ENCODE measurements around the gene DSG4. TPM values are rescaled to one million over a fixed set of nuclear protein-coding genes. Genes with fewer than 3 reads are reported as not detected.

Gene DSG4
- total RNA-seq, 1 experiment from 2014 or later, result 0.07 TPM

- ATAC-seq (no peak), DNase-seq (ENCODE audit: low read depth, low spot score) (no peak)
- no peak overlapping the region for H3K9ac ChIP-seq (ENCODE audit: low read length)
- no peaks in the 10 kb centered on the region for H3K4me1 ChIP-seq (ENCODE audit: control insufficient read depth in 1 of 2, insufficient read depth in 2 of 2, low read length in 2 of 2)
- H4K20me1 ChIP-seq (ENCODE audit: insufficient read depth), result no peaks in the 10 kb centered on the region
- RAD21 ChIA-PET (ENCODE audit: low non-redundant PET in 1 of 2, low total read pairs in 2 of 2, uncharacterized antibody in 2 of 2, unreplicated experiment in 2 of 2), result no interaction called here
- no peaks in the 10 kb centered on the region for H3K36me3 ChIP-seq (ENCODE audit: control insufficient read depth in 1 of 2, insufficient read depth in 2 of 2, low read length in 2 of 2)
- TF ChIP-seq SP1 (IDR thresholded peaks at IDR 0.05; ENCODE audit: low read depth) (no peak), POLR2AphosphoS5 (IDR thresholded peaks at IDR 0.05; ENCODE audit: low read depth, low read length) (no peak), JUND (IDR thresholded peaks at IDR 0.05) (no peak), CBX3 (IDR thresholded peaks at IDR 0.05; ENCODE audit: low read depth) (no peak), RAD21 (IDR thresholded peaks at IDR 0.05; ENCODE audit: low read depth) (no peak), FOSL1 (IDR thresholded peaks at IDR 0.05; ENCODE audit: low read depth) (no peak), MAX (IDR thresholded peaks at IDR 0.05) (no peak)
- no peaks in the 10 kb centered on the region for H3K79me2 ChIP-seq (ENCODE audit: insufficient read depth, low read length)
- H3K4me3 ChIP-seq (replicated peaks in 1 of 2; ENCODE audit: low read depth in 1 of 2, low read length in 2 of 2), result no peak overlapping the region
- intact Hi-C loops (cut with micrococcal nuclease), result no loop called here
- BruUV-seq (replicated peaks), result no TSS peak
- H3K9me3 ChIP-seq (ENCODE audit: control insufficient read depth in 1 of 2, insufficient read depth in 1 of 2, low read depth in 1 of 2, low read length in 2 of 2), result no peaks in the 10 kb centered on the region
- CTCF ChIA-PET, result no interaction called here
- H3K9me2 ChIP-seq (ENCODE audit: insufficient read depth), result no peaks in the 10 kb centered on the region
- POLR2A ChIA-PET, result no interaction called here
- no peaks in the 10 kb centered on the region for H3K27me3 ChIP-seq (ENCODE audit: insufficient read depth, low read length)
- no peak overlapping the region for H2AFZ ChIP-seq (ENCODE audit: low read depth, low read length, poor library complexity, severe bottlenecking)
- H3K4me2 ChIP-seq (ENCODE audit: low read length), result no peak overlapping the region
- no peak overlapping the region for H3K27ac ChIP-seq (ENCODE audit: low read depth, low read length)
These were observed 36.6 kb downstream of the DSG4 start for GRCh38 chr18:31413137-31413536.

GRCh38 chr18:31417850-31418249, 41.3 kb downstream of the DSG4 start:
- Histone ChIP-seq H3K4me3 (replicated peaks in 1 of 2; ENCODE audit: low read depth in 1 of 2, low read length in 2 of 2) (no peak overlapping the region), H4K20me1 (ENCODE audit: insufficient read depth) (no peaks in the 10 kb centered on the region), H3K27me3 (ENCODE audit: insufficient read depth, low read length) (no peaks in the 10 kb centered on the region), H3K4me2 (ENCODE audit: low read length) (no peak overlapping the region), H3K79me2 (ENCODE audit: insufficient read depth, low read length) (no peaks in the 10 kb centered on the region), H3K4me1 (ENCODE audit: control insufficient read depth in 1 of 2, insufficient read depth in 2 of 2, low read length in 2 of 2) (peaks cover 7 to 23% of the 10 kb centered on the region in 2 experiments; a peak in 3 of 4 replicates), H3K27ac (ENCODE audit: low read depth, low read length) (no peak overlapping the region), H2AFZ (ENCODE audit: low read depth, low read length, poor library complexity, severe bottlenecking) (no peak overlapping the region), H3K9me3 (ENCODE audit: control insufficient read depth in 1 of 2, insufficient read depth in 1 of 2, low read depth in 1 of 2, low read length in 2 of 2) (no peaks in the 10 kb centered on the region), H3K9me2 (ENCODE audit: insufficient read depth) (no peaks in the 10 kb centered on the region), H3K9ac (ENCODE audit: low read length) (no peak overlapping the region), H3K36me3 (ENCODE audit: control insufficient read depth in 1 of 2, insufficient read depth in 2 of 2, low read length in 2 of 2) (no peaks in the 10 kb centered on the region)
- TF ChIP-seq SP1 (IDR thresholded peaks at IDR 0.05; ENCODE audit: low read depth) (no peak), POLR2AphosphoS5 (IDR thresholded peaks at IDR 0.05; ENCODE audit: low read depth, low read length) (no peak), SIN3A (IDR thresholded peaks at IDR 0.05; ENCODE audit: low read depth) (no peak), CTCF (IDR thresholded peaks at IDR 0.05 in 2 of 3, conservative IDR thresholded peaks at IDR 0.05 in 1 of 3; ENCODE audit: borderline replicate concordance in 1 of 3, insufficient read depth in 1 of 3, low read depth in 2 of 3, low read length in 2 of 3) (no peak), REST (IDR thresholded peaks at IDR 0.05; ENCODE audit: low read depth) (no peak), MAX (IDR thresholded peaks at IDR 0.05) (no peak), SRF (IDR thresholded peaks at IDR 0.05; ENCODE audit: low read depth) (no peak), POLR2A (IDR thresholded peaks at IDR 0.05; ENCODE audit: borderline replicate concordance, extremely low read depth, insufficient read depth, insufficient read length) (no peak), EZH2phosphoT487 (IDR thresholded peaks at IDR 0.05; ENCODE audit: borderline replicate concordance) (no peak), TCF7L2 (IDR thresholded peaks at IDR 0.05; ENCODE audit: borderline replicate concordance, extremely low read depth, insufficient read depth, insufficient read length) (no peak), CEBPB (IDR thresholded peaks at IDR 0.05; ENCODE audit: low read depth) (no peak), FOSL1 (IDR thresholded peaks at IDR 0.05; ENCODE audit: low read depth) (no peak), YY1 (IDR thresholded peaks at IDR 0.05; ENCODE audit: extremely low read depth, insufficient replicate concordance, low read depth, low read length) (no peak)
- ChIA-PET POLR2A (no interaction called here), RAD21 (ENCODE audit: low non-redundant PET in 1 of 2, low total read pairs in 2 of 2, uncharacterized antibody in 2 of 2, unreplicated experiment in 2 of 2) (no interaction called here), CTCF (no interaction called here)
- intact Hi-C loops (cut with micrococcal nuclease), result no loop called here
- ATAC-seq (no peak), DNase-seq (ENCODE audit: low read depth, low spot score) (no peak)
- BruUV-seq (replicated peaks), result no TSS peak
